HepG2 (cell line): ENCODE data around the gene ZNF443. TPM values are rescaled to one million over a fixed set of nuclear protein-coding genes. Genes with fewer than 3 reads are reported as not detected.
A peak's percentile ranks its signal among the peaks of the same experiment; 100 is the strongest.

Experiments
- CC2D1A ChIP-seq: sonication (generic); formaldehyde crosslinking; IDR thresholded peaks from 2 replicates; pipeline ENCODE4 v1.8.1; 2023; ENCODE audit warnings: mild to moderate bottlenecking, missing genetic modification reagents
- CHD2 ChIP-seq: IDR thresholded peaks from 2 replicates; pipeline ENCODE4 v1.6.1; 2011; ENCODE audit warnings: low read depth, low read length, improper control_type of control experiment
- ELF1 ChIP-seq: sonication (generic); formaldehyde crosslinking; IDR thresholded peaks from 2 replicates; pipeline ENCODE4 v1.4.0; 2020; ENCODE audit warnings: missing genetic modification reagents
- FIP1L1 ChIP-seq: fragments of 200-400 bp; formaldehyde crosslinking; IDR thresholded peaks from 2 replicates; pipeline ENCODE4 v1.6.1; 2018; ENCODE audit warnings: low read depth, mild to moderate bottlenecking, low read length, moderate library complexity, borderline replicate concordance; ENCODE audit not compliant: insufficient read depth
- SETDB1 ChIP-seq: sonication (generic); formaldehyde crosslinking; IDR thresholded peaks from 2 replicates; pipeline ENCODE4 v1.5.1; 2020; ENCODE audit warnings: missing genetic modification reagents, mild to moderate bottlenecking, borderline replicate concordance
- SIN3A ChIP-seq: IDR thresholded peaks from 2 replicates; pipeline ENCODE4 v1.6.1; 2011; ENCODE audit warnings: low read depth, mild to moderate bottlenecking, control low read depth, low read length, borderline replicate concordance
- SRSF9 ChIP-seq: fragments of 200-400 bp; formaldehyde crosslinking; IDR thresholded peaks from 2 replicates; pipeline ENCODE4 v1.6.1; 2018; ENCODE audit warnings: borderline replicate concordance, mild to moderate bottlenecking, low read depth, low read length; ENCODE audit not compliant: insufficient read depth, poor library complexity, severe bottlenecking
- THAP7 ChIP-seq: sonication (generic); formaldehyde crosslinking; IDR thresholded peaks from 2 replicates; pipeline ENCODE4 v1.8.1; 2023; ENCODE audit warnings: mild to moderate bottlenecking, missing genetic modification reagents
- ZBTB42 ChIP-seq: sonication (generic); formaldehyde crosslinking; IDR thresholded peaks from 2 replicates; pipeline ENCODE4 v1.5.0; 2020; ENCODE audit warnings: mild to moderate bottlenecking, missing genetic modification reagents
- ZNF792 ChIP-seq: IDR thresholded peaks from 2 replicates; pipeline ENCODE4 v1.6.1; 2016
- polyA plus RNA-seq, 8 experiments: library from polyadenylated mRNA; depleted of rRNA in 3 of 8; stranded (reverse) in 7 of 8; unstranded in 1 of 8; fragments of >200 nt; fragmentation: Illumina TruSeq in 4 of 8; extraction: Trizol in 4 of 8; gene quantifications; 2 replicates each; pipeline versions ENCODE4 v1.2.1 to v1.2.3, GENCODE V29; 2011 to 2016; ENCODE audit warnings: low read depth in 4 of 8, missing spikeins in 1 of 8, mixed read lengths in 1 of 8; ENCODE audit not compliant: insufficient read depth in 1 of 8
- total RNA-seq, 5 experiments: library from RNA; depleted of rRNA; stranded (reverse); fragments of >200 nt; fragmentation: Illumina TruSeq; extraction: Trizol; gene quantifications; 2 replicates each; pipeline ENCODE4 v1.2.3, GENCODE V29; 2016; ENCODE audit warnings: low read depth in 1 of 5
- TF ChIP-seq, protein P1 (sequence below): sonication (generic); formaldehyde crosslinking; IDR thresholded peaks from 2 replicates; pipeline ENCODE4 v1.4.0; 2020; ENCODE audit warnings: missing genetic modification reagents
- TF ChIP-seq, protein P2 (sequence below): sonication (generic); formaldehyde crosslinking; IDR thresholded peaks from 2 replicates; pipeline ENCODE4 v1.5.1; 2020; ENCODE audit warnings: mild to moderate bottlenecking, missing genetic modification reagents
- TF ChIP-seq, protein P3 (sequence below), 2 experiments: sonication (generic) in 1 of 2; formaldehyde crosslinking in 1 of 2; IDR thresholded peaks; 2 replicates each; pipeline versions ENCODE4 v1.4.0 to v1.6.1; 2018 to 2020; ENCODE audit warnings: missing genetic modification reagents in 2 of 2, borderline replicate concordance in 1 of 2, low read depth in 1 of 2, mild to moderate bottlenecking in 1 of 2, missing biosample characterization in 1 of 2
- TF ChIP-seq, protein P4 (sequence below), 2 experiments: sonication (generic) in 1 of 2; formaldehyde crosslinking in 1 of 2; IDR thresholded peaks; 2 replicates each; pipeline versions ENCODE4 v1.5.1 to v1.6.1; 2011 to 2020; ENCODE audit warnings: borderline replicate concordance in 1 of 2, low read depth in 1 of 2, low read length in 1 of 2, mild to moderate bottlenecking in 1 of 2, missing genetic modification reagents in 1 of 2, moderate library complexity in 1 of 2
- TF ChIP-seq, protein P5 (sequence below): sonication (generic); formaldehyde crosslinking; IDR thresholded peaks from 2 replicates; pipeline ENCODE4 v1.4.0; 2020; ENCODE audit warnings: missing genetic modification reagents

Gene ZNF443
- total and polyA plus RNA-seq, 2 of the 13 experiments (the other 11 are each of a cell fraction or from before 2014, with no cell fraction given), result 3.6 to 19.0 TPM

- TF ChIP-seq, protein P1, sequence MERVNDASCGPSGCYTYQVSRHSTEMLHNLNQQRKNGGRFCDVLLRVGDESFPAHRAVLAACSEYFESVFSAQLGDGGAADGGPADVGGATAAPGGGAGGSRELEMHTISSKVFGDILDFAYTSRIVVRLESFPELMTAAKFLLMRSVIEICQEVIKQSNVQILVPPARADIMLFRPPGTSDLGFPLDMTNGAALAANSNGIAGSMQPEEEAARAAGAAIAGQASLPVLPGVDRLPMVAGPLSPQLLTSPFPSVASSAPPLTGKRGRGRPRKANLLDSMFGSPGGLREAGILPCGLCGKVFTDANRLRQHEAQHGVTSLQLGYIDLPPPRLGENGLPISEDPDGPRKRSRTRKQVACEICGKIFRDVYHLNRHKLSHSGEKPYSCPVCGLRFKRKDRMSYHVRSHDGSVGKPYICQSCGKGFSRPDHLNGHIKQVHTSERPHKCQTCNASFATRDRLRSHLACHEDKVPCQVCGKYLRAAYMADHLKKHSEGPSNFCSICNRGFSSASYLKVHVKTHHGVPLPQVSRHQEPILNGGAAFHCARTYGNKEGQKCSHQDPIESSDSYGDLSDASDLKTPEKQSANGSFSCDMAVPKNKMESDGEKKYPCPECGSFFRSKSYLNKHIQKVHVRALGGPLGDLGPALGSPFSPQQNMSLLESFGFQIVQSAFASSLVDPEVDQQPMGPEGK (CRISPR knock-in tag), result peak; percentile 73
- TF ChIP-seq, protein P2, sequence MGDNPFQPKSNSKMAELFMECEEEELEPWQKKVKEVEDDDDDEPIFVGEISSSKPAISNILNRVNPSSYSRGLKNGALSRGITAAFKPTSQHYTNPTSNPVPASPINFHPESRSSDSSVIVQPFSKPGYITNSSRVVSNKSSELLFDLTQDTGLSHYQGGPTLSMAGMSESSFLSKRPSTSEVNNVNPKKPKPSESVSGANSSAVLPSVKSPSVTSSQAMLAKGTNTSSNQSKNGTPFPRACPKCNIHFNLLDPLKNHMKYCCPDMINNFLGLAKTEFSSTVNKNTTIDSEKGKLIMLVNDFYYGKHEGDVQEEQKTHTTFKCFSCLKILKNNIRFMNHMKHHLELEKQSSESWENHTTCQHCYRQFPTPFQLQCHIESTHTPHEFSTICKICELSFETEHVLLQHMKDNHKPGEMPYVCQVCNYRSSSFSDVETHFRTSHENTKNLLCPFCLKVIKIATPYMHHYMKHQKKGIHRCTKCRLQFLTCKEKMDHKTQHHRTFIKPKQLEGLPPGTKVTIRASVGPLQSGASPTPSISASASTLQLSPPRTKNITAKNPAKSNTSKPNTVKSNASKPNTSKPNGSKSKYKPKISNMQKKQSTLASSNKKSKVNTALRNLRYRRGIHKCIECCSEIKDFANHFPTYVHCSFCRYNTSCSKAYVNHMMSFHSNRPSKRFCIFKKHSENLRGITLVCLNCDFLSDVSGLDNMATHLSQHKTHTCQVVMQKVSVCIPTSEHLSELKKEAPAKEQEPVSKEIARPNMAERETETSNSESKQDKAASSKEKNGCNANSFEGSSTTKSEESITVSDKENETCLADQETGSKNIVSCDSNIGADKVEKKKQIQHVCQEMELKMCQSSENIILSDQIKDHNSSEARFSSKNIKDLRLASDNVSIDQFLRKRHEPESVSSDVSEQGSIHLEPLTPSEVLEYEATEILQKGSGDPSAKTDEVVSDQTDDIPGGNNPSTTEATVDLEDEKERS (CRISPR knock-in tag), result no peak
- TF ChIP-seq, protein P3, sequence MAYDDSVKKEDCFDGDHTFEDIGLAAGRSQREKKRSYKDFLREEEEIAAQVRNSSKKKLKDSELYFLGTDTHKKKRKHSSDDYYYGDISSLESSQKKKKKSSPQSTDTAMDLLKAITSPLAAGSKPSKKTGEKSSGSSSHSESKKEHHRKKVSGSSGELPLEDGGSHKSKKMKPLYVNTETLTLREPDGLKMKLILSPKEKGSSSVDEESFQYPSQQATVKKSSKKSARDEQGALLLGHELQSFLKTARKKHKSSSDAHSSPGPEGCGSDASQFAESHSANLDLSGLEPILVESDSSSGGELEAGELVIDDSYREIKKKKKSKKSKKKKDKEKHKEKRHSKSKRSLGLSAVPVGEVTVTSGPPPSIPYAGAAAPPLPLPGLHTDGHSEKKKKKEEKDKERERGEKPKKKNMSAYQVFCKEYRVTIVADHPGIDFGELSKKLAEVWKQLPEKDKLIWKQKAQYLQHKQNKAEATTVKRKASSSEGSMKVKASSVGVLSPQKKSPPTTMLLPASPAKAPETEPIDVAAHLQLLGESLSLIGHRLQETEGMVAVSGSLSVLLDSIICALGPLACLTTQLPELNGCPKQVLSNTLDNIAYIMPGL (CRISPR knock-in tag; IDR thresholded peaks at IDR 0.05; ENCODE audit: borderline replicate concordance in 1 of 2, low read depth in 1 of 2), result peak; percentile 67 to 86; a peak in 3 of 4 replicates
- TF ChIP-seq, protein P4, sequence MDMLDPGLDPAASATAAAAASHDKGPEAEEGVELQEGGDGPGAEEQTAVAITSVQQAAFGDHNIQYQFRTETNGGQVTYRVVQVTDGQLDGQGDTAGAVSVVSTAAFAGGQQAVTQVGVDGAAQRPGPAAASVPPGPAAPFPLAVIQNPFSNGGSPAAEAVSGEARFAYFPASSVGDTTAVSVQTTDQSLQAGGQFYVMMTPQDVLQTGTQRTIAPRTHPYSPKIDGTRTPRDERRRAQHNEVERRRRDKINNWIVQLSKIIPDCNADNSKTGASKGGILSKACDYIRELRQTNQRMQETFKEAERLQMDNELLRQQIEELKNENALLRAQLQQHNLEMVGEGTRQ (IDR thresholded peaks at IDR 0.05; ENCODE audit: low read depth, low read length), result no peak
- TF ChIP-seq, protein P4 (CRISPR knock-in tag; IDR thresholded peaks at IDR 0.05; ENCODE audit: borderline replicate concordance), result peak; percentile 27; the same call in 1 of the 2 replicates
- no peak for TF ChIP-seq CC2D1A (CRISPR knock-in tag)
- no peak for TF ChIP-seq CHD2
- TF ChIP-seq ZNF792 (CRISPR knock-in tag), result 0 out of 2 replicates have a peak, but pooled peaks have one; percentile 34
- TF ChIP-seq, protein P5, sequence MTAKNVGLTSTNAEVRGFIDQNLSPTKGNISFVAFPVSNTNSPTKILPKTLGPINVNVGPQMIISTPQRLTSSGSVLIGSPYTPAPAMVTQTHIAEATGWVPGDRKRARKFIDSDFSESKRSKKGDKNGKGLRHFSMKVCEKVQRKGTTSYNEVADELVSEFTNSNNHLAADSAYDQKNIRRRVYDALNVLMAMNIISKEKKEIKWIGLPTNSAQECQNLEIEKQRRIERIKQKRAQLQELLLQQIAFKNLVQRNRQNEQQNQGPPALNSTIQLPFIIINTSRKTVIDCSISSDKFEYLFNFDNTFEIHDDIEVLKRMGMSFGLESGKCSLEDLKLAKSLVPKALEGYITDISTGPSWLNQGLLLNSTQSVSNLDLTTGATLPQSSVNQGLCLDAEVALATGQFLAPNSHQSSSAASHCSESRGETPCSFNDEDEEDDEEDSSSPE (CRISPR knock-in tag), result peak; percentile 90
- TF ChIP-seq FIP1L1, result no peak
- TF ChIP-seq THAP7 (CRISPR knock-in tag), result no peak
- no peak for TF ChIP-seq SETDB1
- TF ChIP-seq SIN3A, result peak; percentile 92; the same call in 1 of the 2 replicates
- TF ChIP-seq ELF1 (CRISPR knock-in tag), result peak; percentile 23
- TF ChIP-seq ZBTB42 (CRISPR knock-in tag), result no peak
- no peak for TF ChIP-seq SRSF9
Observed at GRCh38 chr19:12440541-12441316, at the start of gene ZNF443 (continued).
